Amygdala (tissue), 56 donors: ENCODE results near the gene WNT3A.

Experiments
- DNase-seq, 56 donors: peaks; one replicate each; lab custom pipeline; 2025; lab: John Stamatoyannopoulos, UW

WNT3A gene

DNA sequence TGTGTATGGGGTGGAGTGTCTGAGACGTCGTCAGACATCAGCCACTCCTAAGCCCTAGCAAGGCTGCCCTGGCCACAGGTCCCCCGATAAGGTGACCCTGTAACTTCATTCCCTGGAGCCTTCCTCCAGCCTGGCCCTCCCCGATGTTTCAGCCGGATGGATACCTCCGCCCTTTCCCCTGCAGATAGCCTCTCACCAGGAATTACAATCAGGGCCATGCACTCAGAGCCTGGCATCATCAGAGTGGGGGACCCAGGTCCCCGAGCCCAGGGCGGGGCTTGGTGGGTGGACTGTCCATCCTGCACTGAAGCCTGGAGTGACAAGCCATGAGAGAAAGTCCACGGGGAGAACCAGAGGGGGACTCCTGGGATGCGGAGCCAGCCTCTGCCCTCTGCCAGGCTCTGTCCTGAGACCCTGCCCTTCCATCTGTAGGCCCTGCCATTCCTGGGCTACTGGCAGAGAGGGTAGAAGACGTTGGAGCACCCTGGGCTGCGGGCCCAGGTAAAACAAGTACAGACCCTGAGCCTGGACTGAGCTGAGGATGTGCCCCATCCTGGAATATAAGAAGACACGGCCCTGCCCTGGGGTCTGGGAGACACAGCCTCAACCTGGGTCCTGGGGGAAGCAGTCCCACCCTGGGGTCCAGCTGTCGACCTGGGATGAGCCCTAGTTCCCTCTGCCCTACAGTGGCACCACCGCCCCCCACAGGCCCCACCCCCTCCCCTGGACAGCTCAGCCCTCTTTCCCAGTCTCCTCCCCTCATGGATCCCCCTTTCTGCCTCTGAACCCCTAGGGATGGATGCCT, 58.9 kb downstream of the WNT3A start:
- no peak for DNase-seq

DNA sequence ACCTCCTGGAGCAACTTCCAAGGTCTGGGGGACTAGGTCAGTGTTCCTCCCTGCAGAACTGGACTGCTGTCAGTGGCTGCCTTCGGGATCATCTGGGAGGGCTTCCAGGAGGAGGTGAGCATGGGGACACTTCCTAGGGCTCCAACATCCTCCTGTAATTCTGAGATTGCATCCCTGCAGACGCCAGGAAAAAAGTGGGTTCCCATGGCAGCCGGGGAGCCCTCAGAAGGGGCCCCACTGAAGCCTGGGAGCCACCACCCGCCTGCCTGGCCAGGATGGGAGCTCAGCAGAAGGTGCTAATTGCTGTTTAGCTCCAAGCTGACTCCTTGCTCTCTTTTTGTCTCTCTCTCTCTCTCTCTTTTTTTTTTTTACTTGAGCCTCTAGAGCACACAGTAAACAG, 59.6 kb downstream of the WNT3A start:
- DNase-seq, result no peak

DNA sequence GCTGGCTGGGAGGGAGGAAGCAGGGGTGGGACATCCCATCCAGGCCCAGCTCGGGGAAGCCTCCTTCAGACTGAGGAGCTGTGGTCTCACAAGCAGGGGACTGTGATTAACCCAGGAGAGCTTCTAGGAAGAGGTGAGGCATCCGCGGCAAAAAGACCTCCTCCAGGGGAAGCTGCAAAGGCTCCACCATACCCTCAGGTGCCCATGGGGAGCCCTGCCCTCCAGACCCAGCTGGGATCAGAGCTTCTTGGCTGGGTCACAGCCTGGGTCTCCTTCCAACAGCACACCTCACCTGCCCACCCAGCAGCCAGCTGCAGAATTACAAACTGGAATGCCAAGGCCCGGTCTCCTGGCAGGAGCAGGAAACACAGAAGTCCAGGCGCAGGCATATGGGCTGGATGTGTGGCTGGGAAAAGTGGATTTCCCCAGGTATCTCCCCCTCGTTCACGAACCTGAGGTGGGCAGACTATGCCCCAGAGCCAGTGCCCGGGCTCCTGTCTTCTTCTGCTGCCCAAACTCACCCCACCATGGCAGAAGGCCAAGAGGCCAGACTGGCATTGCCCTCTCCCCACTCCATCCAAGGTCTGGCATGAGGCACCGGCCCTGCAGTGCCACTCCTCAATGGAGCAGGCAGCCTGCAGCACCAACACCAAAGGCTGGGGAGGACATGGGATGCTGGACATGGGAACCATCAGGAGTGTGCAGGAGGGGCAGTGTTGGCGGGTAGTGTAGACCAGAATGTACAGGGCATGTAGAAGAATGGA, 60.3 kb downstream of the WNT3A start:
- DNase-seq, result no peak

DNA sequence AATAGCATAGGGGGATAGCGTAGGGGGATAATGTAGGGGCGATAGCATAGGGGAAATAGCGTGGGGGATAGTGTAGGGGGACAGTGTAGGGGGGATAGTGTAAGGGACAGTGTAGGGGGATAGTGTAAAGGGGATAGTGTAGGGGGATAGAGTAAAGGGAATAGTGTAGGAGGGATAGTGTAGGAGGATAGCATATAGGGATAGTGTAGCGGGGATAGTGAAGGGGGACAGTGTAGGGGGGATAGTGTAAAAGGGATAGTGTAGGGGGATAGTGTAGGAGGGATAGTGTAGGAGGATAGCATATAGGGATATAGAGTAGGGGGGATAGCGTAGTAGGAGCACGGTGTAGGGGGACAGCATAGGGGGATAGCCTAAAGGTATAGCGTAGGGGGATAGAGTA, 61.6 kb downstream of the WNT3A start:
- no peak for DNase-seq

DNA sequence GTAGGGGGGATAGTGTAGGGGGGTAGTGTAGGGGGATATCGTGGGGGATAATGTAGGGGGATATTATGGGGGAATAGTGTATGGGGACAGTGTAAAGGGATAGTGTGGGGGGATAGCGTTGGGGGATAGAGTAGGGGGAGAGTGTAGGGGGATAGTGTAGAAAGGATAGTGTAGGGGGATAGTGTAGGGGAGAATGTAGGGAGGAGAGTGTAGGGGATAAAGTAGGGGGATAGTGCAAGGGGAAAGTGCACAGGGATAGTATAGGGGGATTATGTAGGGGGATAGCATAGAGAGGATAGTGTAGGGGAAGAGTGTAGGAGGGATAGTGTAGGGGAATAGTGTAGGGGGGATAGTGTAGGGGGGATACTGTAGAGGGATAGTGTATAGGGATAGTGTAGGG, 63.4 kb downstream of the WNT3A start:
- no peak for DNase-seq

DNA sequence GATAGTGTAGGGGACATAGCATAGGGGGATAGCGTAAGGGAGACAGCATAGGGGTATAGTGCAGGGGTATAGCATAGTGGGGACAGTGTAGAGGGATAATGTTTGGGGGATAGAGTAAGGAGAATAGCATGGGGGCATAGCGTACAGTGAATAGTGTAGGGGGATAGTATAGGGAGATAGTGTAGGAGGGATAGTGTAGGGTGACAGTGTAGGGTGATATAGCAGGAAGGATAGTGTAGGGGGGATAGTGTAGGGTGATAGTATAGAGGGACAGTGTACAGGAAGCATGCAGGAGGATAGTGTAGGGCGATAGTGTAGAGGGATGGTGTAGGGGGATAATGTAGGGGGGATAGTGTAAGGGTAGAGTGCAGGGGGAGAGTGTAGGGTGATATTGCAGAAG, 64.1 kb downstream of the WNT3A start:
- DNase-seq, result no peak

DNA sequence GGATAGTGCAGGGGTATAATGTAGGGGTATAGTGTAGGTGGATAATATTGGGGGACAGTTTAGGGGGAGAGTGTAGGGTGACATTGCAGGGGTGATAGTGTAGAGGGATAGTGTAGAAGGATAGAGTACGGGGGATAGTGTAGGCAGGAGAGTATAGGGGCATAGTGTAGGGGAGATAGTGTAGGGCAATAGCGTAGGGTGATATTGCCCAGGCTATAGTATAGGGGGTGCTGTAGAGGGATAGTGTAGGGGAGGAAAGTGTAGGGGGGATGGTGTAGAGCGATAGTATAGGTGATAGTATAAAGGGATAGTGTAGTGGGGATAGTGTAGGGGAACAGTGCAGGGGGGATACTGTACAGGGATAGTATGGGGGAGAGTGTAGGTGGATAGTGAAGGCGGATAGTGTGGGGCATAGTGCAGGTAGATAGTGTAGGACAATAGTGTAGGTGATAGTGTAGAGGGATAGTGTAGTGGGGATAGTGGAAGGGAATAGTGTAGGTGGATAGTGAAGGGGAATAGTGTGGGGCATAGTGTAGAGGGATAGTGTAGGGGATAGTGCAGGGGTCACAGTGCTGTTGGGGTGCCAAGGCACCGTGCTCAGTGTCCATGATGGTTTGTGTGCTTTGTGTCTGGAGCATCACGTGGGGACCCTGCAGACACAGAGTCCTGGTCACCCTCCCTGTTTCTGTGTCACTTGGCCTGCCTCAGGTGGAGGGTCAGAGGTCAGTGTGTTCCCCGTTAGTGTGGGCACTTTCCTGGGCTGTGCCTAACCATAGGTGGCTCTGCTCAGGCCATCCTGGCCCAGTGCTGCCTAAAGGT, 65.2 kb downstream of the WNT3A start:
- DNase-seq, result no peak

DNA sequence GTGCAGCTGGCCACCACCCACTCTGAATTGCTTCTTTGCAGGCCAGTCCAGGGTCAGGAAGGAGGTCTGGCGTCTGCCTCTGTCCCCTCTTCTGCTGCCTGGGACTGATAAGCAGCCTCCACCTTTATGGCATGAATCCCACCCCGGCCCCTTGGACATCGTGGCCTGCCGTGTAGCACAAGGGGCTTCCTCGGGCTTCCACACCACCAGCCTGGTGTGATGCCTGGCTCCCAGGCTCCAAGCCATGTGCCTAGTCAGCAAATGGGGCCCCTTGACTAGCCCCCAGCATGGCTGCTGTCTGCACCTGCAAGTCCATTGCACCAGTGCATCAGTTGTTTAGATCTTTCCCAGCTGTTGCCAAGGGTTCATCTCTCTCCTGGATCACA, 65.9 kb downstream of the WNT3A start:
- DNase-seq, result no peak

DNA sequence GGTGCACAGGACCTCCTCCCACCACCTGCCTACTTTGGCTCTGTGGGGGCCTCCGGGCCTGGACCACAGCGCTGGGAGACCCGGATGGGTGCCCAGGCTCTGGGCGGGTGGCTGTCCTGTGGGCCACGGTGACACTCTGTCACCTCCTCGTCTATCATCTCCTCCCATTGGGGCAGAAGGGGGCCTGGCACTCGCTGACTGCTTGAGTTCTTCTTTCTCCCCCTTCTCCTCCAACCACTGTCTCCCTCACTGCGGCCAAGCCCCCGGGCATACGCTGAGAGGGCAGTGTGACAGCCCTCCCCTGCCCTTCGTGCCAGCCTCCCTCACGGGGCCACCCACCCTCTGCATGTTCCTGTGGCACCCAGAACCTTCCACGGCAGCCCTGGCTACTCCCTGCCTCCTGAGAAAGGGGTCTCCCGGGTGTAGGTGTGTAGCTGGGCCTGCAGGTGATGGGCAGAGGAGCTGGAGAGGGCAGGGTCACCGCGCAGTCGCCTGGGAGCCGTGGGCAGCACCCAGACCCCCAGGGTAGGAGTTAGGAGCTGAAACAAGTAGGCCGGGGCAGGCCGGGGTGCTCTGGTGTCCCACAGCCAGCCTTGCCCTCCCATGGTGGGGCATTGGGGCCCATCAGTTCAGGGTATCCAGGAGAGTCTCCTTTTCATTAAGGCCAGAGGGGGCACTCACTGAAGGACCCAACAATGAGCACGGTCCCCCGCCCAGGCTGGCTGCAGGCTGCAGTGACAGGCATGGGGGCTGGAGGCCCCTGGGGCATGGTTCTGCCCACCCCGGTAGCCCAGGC, 66.5 kb downstream of the WNT3A start:
- DNase-seq, result no peak

DNA sequence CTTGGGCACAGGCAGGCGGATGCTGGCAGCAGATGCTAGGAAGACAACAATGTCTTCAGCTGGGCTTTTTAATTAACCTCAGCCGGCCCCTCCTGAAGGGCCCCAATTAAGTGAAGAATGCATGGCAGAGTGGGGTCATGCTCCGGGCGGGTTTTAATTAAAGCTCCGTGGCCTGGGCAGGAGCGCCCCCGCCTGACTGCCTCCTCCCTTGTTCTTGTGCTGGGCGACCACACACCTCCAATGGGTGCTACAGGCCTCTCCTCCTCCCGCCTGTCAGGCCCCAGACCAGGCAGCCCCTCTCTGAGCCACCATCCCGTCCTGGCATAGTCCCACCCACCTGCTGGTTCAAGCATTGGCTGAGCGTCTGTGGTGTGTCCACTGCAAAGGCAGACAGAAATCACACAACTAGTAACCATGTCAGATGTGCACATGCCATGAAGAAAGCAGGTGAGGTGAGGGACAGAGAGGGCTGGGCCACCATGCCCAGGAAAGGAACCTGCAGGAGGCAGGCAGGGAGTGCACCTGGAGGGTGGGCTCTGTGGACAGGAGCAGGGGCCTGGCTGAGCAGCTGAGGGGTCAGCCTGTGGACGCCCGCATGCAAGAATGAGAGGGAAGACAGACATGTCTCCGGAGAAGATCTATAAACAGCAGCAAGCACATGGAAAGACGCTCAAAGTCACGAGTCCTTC, 67.2 kb downstream of the WNT3A start:
- DNase-seq, result peak in 2 of 56 donors; percentile 17 to 25

DNA sequence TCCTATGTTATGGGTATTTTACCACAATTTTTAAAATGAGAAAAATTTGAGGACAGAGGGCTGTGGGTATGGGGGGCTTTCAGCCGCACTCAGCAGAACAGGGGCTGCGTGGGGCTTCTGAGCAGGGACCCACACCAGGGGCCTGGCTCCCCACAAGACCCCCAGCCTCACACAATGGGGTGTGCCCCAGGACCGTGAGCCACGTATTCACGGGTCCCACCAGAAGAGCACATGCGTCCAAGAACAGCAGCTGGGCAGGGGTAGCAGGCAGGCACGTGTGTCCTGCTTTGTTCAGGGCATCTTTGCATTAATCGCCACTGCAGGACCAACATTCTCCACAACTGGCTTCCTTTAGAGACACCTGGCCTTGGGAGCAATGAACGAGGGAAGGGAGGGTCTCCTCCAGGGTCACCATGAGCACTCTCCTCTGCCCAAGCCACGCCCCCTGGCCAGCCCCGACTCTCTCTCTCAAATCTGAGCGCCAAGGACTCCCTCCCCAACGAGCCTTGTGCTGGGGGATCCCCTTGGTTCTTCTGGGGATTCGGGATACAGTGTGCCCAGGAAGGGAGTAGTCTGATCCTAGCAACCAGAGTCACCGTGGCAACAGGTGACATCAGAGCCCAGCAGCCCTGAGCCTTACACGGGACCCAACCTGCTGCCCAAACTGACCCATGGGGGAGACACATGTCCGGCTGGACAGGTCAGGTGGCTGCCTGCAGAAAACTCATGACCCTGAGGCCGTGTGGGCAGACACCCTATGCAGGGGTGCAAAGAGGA, 68.3 kb downstream of the WNT3A start:
- no peak for DNase-seq

DNA sequence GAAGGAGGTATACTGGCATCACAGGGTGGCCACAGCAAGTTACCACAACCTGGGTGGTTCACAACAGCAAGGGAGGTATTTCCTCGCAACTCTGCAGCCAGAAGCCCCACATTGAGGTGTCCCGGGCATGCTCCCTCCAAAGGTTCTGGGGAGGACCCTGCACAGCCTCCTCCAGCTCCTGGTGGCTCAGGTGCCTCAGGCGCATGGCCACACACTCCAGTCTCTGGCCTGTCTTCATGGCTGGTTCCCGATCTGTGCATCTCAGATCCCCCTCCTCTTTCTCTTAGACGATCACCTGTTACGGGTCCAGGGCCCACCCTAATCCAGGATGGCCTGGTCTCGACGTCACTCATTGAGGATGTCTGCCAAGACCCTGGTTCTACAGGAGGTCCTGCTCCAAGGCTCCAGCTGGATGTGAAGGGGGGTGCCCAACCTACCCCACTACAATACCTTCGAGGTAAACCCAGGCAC, 69.0 kb downstream of the WNT3A start:
- no peak for DNase-seq

DNA sequence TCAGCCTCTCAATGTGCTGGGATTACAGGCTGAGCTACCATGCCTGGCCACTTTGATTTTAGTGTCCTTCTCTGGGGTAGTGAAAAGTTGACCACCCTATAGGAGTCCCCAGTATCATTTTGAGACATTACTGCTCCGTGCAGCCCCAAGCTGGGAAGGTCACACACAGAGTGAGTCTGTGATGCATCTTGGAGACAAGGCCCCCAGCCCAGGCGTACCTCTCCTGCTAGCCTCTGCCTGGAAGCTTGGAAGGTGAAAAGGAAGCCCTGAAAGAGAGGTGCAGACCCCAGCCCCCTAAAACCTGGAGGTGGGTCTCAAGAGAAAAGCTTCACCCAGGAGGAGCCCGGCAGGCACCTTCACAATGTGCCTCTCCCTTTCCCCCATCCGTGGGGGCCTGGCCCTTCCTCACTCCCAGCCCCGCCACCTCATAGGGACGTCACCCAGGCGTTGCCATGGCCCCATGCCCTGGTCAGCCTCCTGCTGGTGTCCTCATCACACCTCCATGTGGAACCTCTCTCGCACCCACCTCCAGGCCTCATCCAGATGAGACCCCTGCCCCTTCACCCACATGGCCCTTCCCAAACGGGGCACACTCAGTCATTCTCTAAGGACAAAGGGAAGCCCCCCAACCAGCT, 70.1 kb downstream of the WNT3A start:
- no peak for DNase-seq

DNA sequence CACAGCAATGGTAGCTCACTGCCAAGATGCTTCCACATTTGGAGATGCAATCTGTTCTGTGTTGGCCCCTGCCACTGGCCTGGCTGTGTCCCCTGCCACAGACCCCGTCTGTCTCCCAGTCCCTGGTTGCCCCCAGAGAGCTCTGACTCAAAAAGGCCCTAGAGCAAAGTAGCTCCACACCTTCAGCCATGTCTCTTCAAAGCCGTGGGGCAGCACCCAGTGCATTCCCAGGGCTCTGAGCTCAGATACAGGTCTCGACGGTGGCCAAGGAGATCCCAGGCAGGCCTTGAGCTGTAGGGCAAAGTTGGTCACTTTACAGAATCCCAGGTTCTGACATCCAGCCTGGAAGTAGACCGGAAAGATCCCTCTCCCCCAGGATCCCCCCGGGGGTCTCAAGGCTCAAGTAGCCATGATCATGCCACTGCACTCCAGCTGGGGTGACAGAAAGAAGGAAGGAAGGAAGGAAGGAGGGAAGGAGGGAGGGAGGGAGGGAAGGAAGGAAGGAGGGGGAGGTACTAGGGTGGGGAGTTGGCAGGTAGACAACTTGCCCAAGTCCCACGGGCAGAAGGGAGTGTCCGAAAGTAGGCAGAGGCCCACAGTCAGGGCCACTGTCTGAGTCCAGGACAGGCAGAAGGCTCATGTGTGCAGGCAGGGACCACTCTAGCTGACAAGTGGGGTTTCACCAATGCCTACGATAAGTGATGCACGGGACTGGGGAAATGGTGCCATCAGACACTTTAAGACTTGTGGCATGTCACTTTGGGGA, 71.0 kb downstream of the WNT3A start:
- no peak for DNase-seq

DNA sequence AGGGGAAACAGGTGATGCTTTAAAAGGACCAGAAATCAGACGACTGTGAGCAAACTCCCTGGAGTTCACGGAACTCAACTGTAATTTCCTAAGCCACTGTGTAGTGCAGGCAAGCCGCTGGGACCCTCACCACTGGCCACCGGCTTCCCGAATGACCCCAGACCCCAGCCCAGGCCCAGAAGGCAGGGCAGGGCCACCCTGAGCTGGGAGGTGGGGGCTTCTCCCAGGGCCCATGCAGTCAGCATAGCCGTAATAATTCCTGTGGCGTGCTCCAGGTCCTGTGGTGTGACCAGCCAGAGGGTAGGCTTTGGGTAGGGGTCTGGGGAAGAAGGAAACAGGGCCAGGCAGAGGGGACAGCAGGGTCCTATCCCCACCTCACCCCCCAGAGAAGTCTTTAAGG, 72.2 kb downstream of the WNT3A start:
- DNase-seq, result no peak

DNA sequence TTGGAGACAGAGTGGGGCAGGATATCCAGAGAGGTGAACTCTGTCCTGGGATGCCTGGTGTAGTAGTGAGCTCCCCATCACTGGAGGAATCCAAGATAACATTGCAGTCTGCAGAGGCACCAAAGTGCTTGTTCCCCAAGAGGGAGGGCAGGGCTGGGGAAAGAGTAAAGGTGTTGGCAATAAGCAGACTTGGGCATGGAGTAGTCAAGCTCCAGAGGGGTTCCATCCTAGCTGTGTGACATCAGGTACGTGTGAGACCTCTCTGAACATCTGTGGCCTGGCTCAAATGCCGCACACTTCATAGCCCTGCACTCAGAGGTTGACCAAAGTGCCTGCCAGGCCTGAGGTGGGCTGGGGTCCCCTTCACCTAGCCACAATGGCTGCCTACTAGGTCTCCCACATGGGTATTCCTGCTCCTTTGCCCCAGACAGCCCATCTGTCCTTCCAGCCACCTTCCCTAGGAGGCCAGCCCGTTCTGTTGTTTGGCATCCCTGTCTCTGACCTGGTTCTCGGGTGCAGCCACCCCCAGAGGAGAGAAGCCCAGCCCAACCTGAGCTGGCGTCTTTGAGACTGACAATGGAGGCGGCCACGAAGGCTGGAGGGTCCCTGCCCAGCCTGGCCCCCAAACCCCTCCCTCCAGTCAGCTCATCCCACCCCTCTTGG, 72.9 kb downstream of the WNT3A start:
- DNase-seq, result no peak

DNA sequence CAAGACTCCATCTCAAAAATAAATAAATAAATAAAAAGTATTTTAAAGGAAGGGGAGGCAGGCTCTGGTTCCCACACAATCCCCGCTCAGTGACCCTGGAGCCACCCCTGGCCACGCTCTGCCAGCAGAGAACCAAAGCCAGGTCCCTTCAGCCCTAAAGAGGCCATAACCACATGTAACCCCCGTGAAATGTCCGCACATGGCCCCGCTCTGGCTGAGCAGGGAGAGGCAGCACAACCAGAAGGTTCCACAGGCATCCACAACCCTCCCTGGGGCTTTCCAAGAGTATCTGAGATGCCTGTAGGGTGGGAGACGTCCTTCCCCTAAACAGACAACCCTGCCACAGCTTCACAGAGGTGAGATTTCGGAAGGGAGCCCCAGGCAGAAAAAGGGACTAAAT, 74.3 kb downstream of the WNT3A start:
- no peak for DNase-seq
